Esophagus squamous epithelium (tissue), 4 donors: ENCODE results near the gene TAX1BP1.

Experiments
- POLR2A ChIP-seq, 4 donors: fragments of 450-650 bp; IDR thresholded peaks; one replicate each; pipeline ENCODE4 v1.6.1; 2017; ENCODE audit warnings: antibody characterized with exemption in 4 of 4, mild to moderate bottlenecking in 4 of 4, moderate library complexity in 3 of 4
- TF ChIP-seq, protein P1 (sequence below), 6 experiments: fragments of 450-650 bp in 4 of 6; fragments of 200-600 bp in 2 of 6; sonication (generic) in 2 of 6; IDR thresholded peaks; one replicate each; pipeline ENCODE4 v1.5.1; 2016 to 2019; ENCODE audit warnings: antibody characterized with exemption in 6 of 6, mild to moderate bottlenecking in 4 of 6, moderate library complexity in 4 of 6

DNA sequence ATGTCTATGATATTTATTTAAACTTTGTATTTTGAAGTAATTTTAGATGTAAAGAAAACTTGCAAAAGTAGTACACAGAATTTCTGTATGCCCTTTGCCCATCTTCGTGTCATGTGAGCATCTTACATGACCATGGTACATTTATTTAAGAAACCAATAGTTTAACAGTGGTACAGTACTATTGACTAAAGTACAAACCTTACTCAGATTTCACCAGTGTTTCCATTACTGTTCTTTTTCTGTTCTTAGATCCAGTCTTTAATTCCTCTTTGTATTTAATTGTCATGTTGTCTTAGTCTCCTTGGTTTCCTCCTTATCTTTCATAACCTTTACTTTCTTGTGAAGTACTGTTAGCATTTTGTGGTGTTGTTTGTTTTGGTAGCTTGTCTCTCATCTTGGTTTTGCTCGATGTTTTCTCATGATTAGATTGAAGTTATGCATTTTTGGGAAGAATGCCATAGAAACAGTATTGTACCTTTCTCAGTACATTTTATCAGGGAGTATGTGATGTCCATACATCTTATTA is 24.1 kb downstream of the TAX1BP1 start:
- TF ChIP-seq, protein P1, sequence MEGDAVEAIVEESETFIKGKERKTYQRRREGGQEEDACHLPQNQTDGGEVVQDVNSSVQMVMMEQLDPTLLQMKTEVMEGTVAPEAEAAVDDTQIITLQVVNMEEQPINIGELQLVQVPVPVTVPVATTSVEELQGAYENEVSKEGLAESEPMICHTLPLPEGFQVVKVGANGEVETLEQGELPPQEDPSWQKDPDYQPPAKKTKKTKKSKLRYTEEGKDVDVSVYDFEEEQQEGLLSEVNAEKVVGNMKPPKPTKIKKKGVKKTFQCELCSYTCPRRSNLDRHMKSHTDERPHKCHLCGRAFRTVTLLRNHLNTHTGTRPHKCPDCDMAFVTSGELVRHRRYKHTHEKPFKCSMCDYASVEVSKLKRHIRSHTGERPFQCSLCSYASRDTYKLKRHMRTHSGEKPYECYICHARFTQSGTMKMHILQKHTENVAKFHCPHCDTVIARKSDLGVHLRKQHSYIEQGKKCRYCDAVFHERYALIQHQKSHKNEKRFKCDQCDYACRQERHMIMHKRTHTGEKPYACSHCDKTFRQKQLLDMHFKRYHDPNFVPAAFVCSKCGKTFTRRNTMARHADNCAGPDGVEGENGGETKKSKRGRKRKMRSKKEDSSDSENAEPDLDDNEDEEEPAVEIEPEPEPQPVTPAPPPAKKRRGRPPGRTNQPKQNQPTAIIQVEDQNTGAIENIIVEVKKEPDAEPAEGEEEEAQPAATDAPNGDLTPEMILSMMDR (IDR thresholded peaks at IDR 0.05): no peak
- no peak for TF ChIP-seq POLR2A (IDR thresholded peaks at IDR 0.05)
